ENCODE measurements around the gene NHP2. TPM values are rescaled to one million over a fixed set of nuclear protein-coding genes. Genes with fewer than 3 reads are reported as not detected.

NHP2 gene
- total and polyA plus RNA-seq, 4 donors = 64.7 to 199 (median 132) TPM

DNA sequence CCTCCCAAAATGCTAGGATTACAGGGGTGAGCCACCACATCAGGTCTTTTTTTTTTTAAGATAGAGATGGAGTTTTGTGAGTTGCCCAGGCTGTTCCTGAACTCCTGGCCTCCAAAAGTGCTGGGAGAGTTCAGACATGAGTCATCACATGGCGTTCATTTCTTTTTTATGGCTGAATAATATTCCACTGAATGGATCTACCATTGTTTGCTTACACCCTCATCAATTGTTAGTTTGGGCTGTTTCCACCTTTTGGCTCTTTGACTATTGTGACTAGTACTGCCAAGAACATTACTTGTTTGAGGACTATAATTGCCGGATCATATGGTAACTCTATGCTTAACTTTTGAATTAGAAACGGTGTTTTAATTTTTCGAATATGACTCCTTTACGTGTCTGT, 41.1 kb downstream of the NHP2 start:
- peaks cover 0 to 42% (median 40%) of the 10 kb centered on the region in 3 donors for H3K27me3 ChIP-seq (ENCODE audit: control insufficient read depth in 3 of 3, insufficient read depth in 3 of 3, low read length in 2 of 3)
- 79 to 81% methylated on average over 5 of the region's 5 CpGs for WGBS, 2 donors
- H3K27ac ChIP-seq (ENCODE audit: low read depth in 1 of 2, low read length in 1 of 2) = no peak overlapping the region

DNA sequence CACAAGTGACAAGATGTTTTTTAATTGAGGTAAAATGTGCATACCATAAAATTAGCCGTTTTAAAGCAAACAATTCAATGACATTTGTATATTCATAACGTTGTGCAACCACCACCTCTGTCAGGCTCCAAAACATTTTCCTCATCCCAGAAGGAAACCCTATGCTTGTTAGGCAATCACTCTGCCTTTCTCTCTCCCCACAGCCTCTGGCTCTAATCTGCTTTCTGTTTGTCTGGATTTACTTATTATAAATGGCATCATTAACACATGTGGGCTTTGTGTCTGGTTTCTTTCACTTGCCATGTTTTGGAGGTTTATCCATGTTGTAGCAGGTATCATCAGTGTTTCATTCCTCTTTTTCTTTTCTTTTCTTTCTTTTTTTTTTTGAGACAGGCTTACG, 41.8 kb downstream of the NHP2 start:
- peaks cover 0 to 21% (median 7%) of the 10 kb centered on the region in 5 donors for H3K4me1 ChIP-seq (ENCODE audit: control insufficient read depth in 5 of 5, insufficient read depth in 5 of 5, low read length in 5 of 5)
- H3K9ac ChIP-seq (ENCODE audit: insufficient read depth in 1 of 2, low read length in 2 of 2) = no peak overlapping the region
- H3K27me3 ChIP-seq (ENCODE audit: control insufficient read depth in 3 of 3, insufficient read depth in 3 of 3, low read length in 2 of 3) = peaks cover 0 to 35% (median 34%) of the 10 kb centered on the region in 3 donors
- no peaks in the 10 kb centered on the region for H3K36me3 ChIP-seq (ENCODE audit: control insufficient read depth in 4 of 4, insufficient read depth in 4 of 4, low read length in 4 of 4)
- H3K27ac ChIP-seq (ENCODE audit: low read depth in 1 of 2, low read length in 1 of 2) = no peak overlapping the region
- WGBS, 2 donors = 43 to 56% methylated on average over 3 of the region's 3 CpGs
- no peaks in the 10 kb centered on the region for H3K9me3 ChIP-seq (ENCODE audit: control insufficient read depth in 4 of 4, insufficient read depth in 3 of 4, low read length in 3 of 4)
- ATAC-seq (ENCODE audit: insufficient read depth, low FRiP score) = no peak
- DNase-seq = peak in 1 of 3 donors; percentile 45
- TF ChIP-seq, protein P1, sequence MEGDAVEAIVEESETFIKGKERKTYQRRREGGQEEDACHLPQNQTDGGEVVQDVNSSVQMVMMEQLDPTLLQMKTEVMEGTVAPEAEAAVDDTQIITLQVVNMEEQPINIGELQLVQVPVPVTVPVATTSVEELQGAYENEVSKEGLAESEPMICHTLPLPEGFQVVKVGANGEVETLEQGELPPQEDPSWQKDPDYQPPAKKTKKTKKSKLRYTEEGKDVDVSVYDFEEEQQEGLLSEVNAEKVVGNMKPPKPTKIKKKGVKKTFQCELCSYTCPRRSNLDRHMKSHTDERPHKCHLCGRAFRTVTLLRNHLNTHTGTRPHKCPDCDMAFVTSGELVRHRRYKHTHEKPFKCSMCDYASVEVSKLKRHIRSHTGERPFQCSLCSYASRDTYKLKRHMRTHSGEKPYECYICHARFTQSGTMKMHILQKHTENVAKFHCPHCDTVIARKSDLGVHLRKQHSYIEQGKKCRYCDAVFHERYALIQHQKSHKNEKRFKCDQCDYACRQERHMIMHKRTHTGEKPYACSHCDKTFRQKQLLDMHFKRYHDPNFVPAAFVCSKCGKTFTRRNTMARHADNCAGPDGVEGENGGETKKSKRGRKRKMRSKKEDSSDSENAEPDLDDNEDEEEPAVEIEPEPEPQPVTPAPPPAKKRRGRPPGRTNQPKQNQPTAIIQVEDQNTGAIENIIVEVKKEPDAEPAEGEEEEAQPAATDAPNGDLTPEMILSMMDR (IDR thresholded peaks at IDR 0.05; ENCODE audit: control extremely low read depth, extremely low read depth) = no peak
- H3K4me3 ChIP-seq = no peak overlapping the region

More for the DNA sequence above, 41.1 kb downstream of the NHP2 start:
- no peaks in the 10 kb centered on the region for H3K36me3 ChIP-seq (ENCODE audit: control insufficient read depth in 4 of 4, insufficient read depth in 4 of 4, low read length in 4 of 4)
- peaks cover 0 to 21% (median 7%) of the 10 kb centered on the region in 5 donors for H3K4me1 ChIP-seq (ENCODE audit: control insufficient read depth in 5 of 5, insufficient read depth in 5 of 5, low read length in 5 of 5)
- no peaks in the 10 kb centered on the region for H3K9me3 ChIP-seq (ENCODE audit: control insufficient read depth in 4 of 4, insufficient read depth in 3 of 4, low read length in 3 of 4)
- DNase-seq (no peak), ATAC-seq (ENCODE audit: insufficient read depth, low FRiP score) (no peak)
- H3K9ac ChIP-seq (ENCODE audit: insufficient read depth in 1 of 2, low read length in 2 of 2) = no peak overlapping the region
- no peak overlapping the region for H3K4me3 ChIP-seq
- TF ChIP-seq, protein P1 (IDR thresholded peaks at IDR 0.05; ENCODE audit: control extremely low read depth, extremely low read depth) = no peak

DNA sequence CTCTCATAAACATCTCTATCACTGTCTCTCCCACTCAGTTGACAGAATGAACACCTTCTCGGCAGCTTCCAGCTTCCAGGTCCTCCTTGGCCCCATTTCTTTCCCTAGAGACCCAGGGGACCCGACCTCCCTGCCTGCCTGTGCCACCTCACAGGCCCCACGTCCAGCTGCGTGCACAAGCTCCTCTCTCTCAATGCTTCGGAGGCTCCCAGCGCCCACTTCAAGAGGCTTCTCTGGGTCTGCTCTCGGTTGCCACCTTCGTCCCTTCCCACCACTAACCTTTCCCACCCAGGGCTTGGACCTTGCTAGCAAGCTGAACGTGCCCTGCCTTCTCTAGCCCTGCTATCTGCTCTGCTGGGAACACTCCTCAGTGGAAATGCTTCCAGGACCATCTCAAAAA, 43.2 kb downstream of the NHP2 start:
- DNase-seq = no peak
- H3K36me3 ChIP-seq (ENCODE audit: control insufficient read depth in 4 of 4, insufficient read depth in 4 of 4, low read length in 4 of 4) = no peaks in the 10 kb centered on the region
- H3K9me3 ChIP-seq (ENCODE audit: control insufficient read depth in 4 of 4, insufficient read depth in 3 of 4, low read length in 3 of 4) = no peaks in the 10 kb centered on the region
- peaks cover 0 to 13% (median 7%) of the 10 kb centered on the region in 5 donors for H3K4me1 ChIP-seq (ENCODE audit: control insufficient read depth in 5 of 5, insufficient read depth in 5 of 5, low read length in 5 of 5)
- no peak overlapping the region for H3K4me3 ChIP-seq
- no peak overlapping the region for H3K9ac ChIP-seq (ENCODE audit: insufficient read depth in 1 of 2, low read length in 2 of 2)
- TF ChIP-seq, protein P1 (IDR thresholded peaks at IDR 0.05; ENCODE audit: control extremely low read depth, extremely low read depth) = no peak
- peaks cover 0 to 22% (median 22%) of the 10 kb centered on the region in 3 donors for H3K27me3 ChIP-seq (ENCODE audit: control insufficient read depth in 3 of 3, insufficient read depth in 3 of 3, low read length in 2 of 3)
- ATAC-seq (ENCODE audit: insufficient read depth, low FRiP score) = no peak
- 91 to 96% methylated on average over 9 of the region's 9 CpGs for WGBS, 2 donors
- no peak overlapping the region for H3K27ac ChIP-seq (ENCODE audit: low read depth in 1 of 2, low read length in 1 of 2)

DNA sequence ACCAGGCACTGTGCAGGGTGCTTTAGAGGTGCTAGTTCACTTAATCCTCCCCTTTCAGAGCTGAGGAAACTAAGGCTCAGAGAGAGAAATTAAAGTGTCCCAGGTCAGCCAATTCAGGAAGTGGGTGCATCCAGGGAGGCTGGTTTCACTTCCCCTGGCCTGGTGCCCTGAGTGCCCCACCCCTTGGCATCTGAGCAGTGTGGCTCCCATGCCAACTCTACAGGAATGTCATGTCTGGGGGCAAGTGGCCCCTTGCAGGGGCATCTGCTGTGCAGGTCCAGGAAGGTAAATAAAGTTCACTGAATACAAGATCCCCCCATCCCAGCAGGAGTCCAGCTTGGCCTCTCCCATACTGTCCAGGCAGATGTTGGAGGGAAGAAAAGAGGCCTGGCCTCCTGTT, 44.7 kb downstream of the NHP2 start:
- H3K4me3 ChIP-seq = no peak overlapping the region
- no peak overlapping the region for H3K27ac ChIP-seq (ENCODE audit: low read depth in 1 of 2, low read length in 1 of 2)
- TF ChIP-seq, protein P1 (IDR thresholded peaks at IDR 0.05; ENCODE audit: control extremely low read depth, extremely low read depth) = no peak
- H3K9me3 ChIP-seq (ENCODE audit: control insufficient read depth in 4 of 4, insufficient read depth in 3 of 4, low read length in 3 of 4) = peaks cover 0 to 2% (median 0%) of the 10 kb centered on the region in 4 donors
- ATAC-seq (ENCODE audit: insufficient read depth, low FRiP score) (no peak), DNase-seq (no peak)
- H3K27me3 ChIP-seq (ENCODE audit: control insufficient read depth in 3 of 3, insufficient read depth in 3 of 3, low read length in 2 of 3) = peaks cover 0 to 11% (median 7%) of the 10 kb centered on the region in 3 donors
- no peak overlapping the region for H3K9ac ChIP-seq (ENCODE audit: insufficient read depth in 1 of 2, low read length in 2 of 2)
- H3K4me1 ChIP-seq (ENCODE audit: control insufficient read depth in 5 of 5, insufficient read depth in 5 of 5, low read length in 5 of 5) = peaks cover 0 to 17% (median 0%) of the 10 kb centered on the region in 5 donors
- H3K36me3 ChIP-seq (ENCODE audit: control insufficient read depth in 4 of 4, insufficient read depth in 4 of 4, low read length in 4 of 4) = no peaks in the 10 kb centered on the region
